Motor neuron (in vitro differentiated cells): Measurements from ENCODE around the gene CEP135. TPM values are rescaled to one million over a fixed set of nuclear protein-coding genes. Genes with fewer than 3 reads are reported as not detected.
"Not testable (repeated sequence)": the region's sequence is repeated elsewhere in the genome, so short reads cannot be mapped to it uniquely, and the experiment has no call there.

ENCODE experiments used
- ATAC-seq, 8 experiments: fragments of 200-7000 bp; cut with Tn5 transposase; replicated peaks in 6 of 8; 2 replicates each; pipeline ENCODE4 v1.8.0; 2021; ENCODE audit warnings: mild to moderate bottlenecking in 8 of 8, moderate library complexity in 8 of 8
- H3K27ac ChIP-seq, 2 donors: fragments of 250-450 bp; sonication (Bioruptor Pico); 2 replicates each; pipeline ENCODE4 v1.9.0; 2021; ENCODE audit warnings: antibody characterized with exemption in 2 of 2, mild to moderate bottlenecking in 2 of 2, moderate library complexity in 1 of 2
- H3K4me1 ChIP-seq, 2 donors: fragments of 250-450 bp; sonication (Bioruptor Pico); replicated peaks in 1 of 2; 2 replicates each; pipeline ENCODE4 v1.6.1; 2021; ENCODE audit warnings: antibody characterized with exemption in 2 of 2, mild to moderate bottlenecking in 2 of 2, moderate library complexity in 1 of 2
- H3K4me3 ChIP-seq, 5 donors: fragments of 250-450 bp; sonication (Bioruptor Pico); 2 replicates each; pipeline ENCODE4 v1.9.0; 2021; ENCODE audit warnings: antibody characterized with exemption in 5 of 5, mild to moderate bottlenecking in 5 of 5, moderate library complexity in 4 of 5
- WGBS, 10 experiments: fragments of 450-650 bp; shearing (Covaris generic); methylation state at CpG; one replicate each; pipeline ENCODE4 v1.0.0; 2022; 5-methylcytosine and 5-hydroxymethylcytosine counted together
- in situ Hi-C, 9 experiments: fragments of 400-800 bp; cut with MboI; loops; one replicate each; pipeline ENCODE4 v1.15.0; 2021; ENCODE audit warnings: low sequenced_read_pairs in 9 of 9, low pct_unique_long_range_greater_than_20kb in 2 of 9; ENCODE audit not compliant: unreplicated experiment in 9 of 9
- total RNA-seq, 8 experiments: library from RNA; unstranded; fragments of 300-600 nt; gene quantifications; 2 replicates each; pipeline versions ENCODE4 v1.2.3 to v1.2.4, GENCODE V29; 2022

Gene CEP135
- total RNA-seq, 8 experiments from 2014 or later = 2.2 to 12.1 (median 7.4) TPM

- Histone ChIP-seq H3K4me3 (peak overlapping the region; percentile 60 to 90 (median 75)), H3K27ac (no peak overlapping the region), H3K4me1 (peaks cover 16% of the 10 kb centered on the region in 2 donors)
- in situ Hi-C loops = loop anchor here in 3 of 9 experiments (25.0 kb wide), 2 partner anchors 339 to 364 kb away; no protein-coding TSS in a partner anchor
- peak in 7 of 8 experiments; percentile 5 to 55 (median 39) for ATAC-seq
- WGBS, 10 experiments = 4 to 46% (median 16%) methylated on average over 3 to 14 of the region's 19 CpGs; no CpG with 5 or more reads in 1 of the 10 experiments
These were observed 626 bp upstream of the CEP135 start for GRCh38 chr4:55947912-55948725.

GRCh38 chr4:55949482-55949802 lies 697 bp downstream of the CEP135 start:
- peaks cover 16% of the 10 kb centered on the region in 2 donors for H3K4me1 ChIP-seq
- peak overlapping the region; percentile 60 to 90 (median 75) for H3K4me3 ChIP-seq
- WGBS, 10 experiments = 0 to 4% (median 0%) methylated on average over 1 to 3 of the region's 3 CpGs; no CpG with 5 or more reads in 2 of the 10 experiments
- ATAC-seq = no peak
- peak overlapping the region in 1 of 2 donors; percentile 76 for H3K27ac ChIP-seq
- in situ Hi-C loops = loop anchor here in 3 of 9 experiments (25.0 kb wide), 2 partner anchors 338 to 363 kb away; no protein-coding TSS in a partner anchor

GRCh38 chr4:55951191-55951922 lies 2.6 kb downstream of the CEP135 start:
- H3K4me3 ChIP-seq = no peak overlapping the region
- no peak for ATAC-seq
- H3K27ac ChIP-seq = no peak overlapping the region
- 90 to 100% (median 97%) methylated on average over 3 to 5 of the region's 5 CpGs for WGBS, 10 experiments
- in situ Hi-C loops = loop anchor here in 1 of 9 experiments (25.0 kb wide), 1 partner anchor 361 kb away; no protein-coding TSS in a partner anchor
- H3K4me1 ChIP-seq = peaks cover 16% of the 10 kb centered on the region in 2 donors

- ATAC-seq = peak in 3 of 8 experiments; percentile 79 to 95 (median 91)
- Histone ChIP-seq H3K4me1 (no peaks in the 10 kb centered on the region), H3K27ac (no peak overlapping the region), H3K4me3 (no peak overlapping the region)
- WGBS, 10 experiments = 80 to 100% (median 90%) methylated on average over 1 of the region's 1 CpG; no CpG with 5 or more reads in 3 of the 10 experiments
- in situ Hi-C loops = loop anchor here in 1 of 9 experiments (25.0 kb wide), 1 partner anchor 357 kb away; no protein-coding TSS in a partner anchor
These were observed 7.0 kb downstream of the CEP135 start for GRCh38 chr4:55955710-55956109.

GRCh38 chr4:55959655-55960054 lies 10.9 kb downstream of the CEP135 start:
- no peak overlapping the region for H3K4me3 ChIP-seq
- H3K4me1 ChIP-seq = no peaks in the 10 kb centered on the region
- in situ Hi-C loops = loop anchor here in 1 of 9 experiments (25.0 kb wide), 1 partner anchor 353 kb away; no protein-coding TSS in a partner anchor
- no peak overlapping the region for H3K27ac ChIP-seq
- no peak for ATAC-seq

GRCh38 chr4:55964046-55964445 lies 15.3 kb downstream of the CEP135 start:
- Histone ChIP-seq H3K27ac (no peak overlapping the region), H3K4me1 (no peaks in the 10 kb centered on the region), H3K4me3 (no peak overlapping the region)
- in situ Hi-C loops = loop anchor here in 1 of 9 experiments (25.0 kb wide), 1 partner anchor 348 kb away; no protein-coding TSS in a partner anchor
- WGBS, 10 experiments = 84 to 100% (median 93%) methylated on average over 1 to 3 of the region's 3 CpGs
- no peak for ATAC-seq

GRCh38 chr4:55965585-55965984 lies 16.8 kb downstream of the CEP135 start:
- no peaks in the 10 kb centered on the region for H3K4me1 ChIP-seq
- ATAC-seq = no peak
- H3K4me3 ChIP-seq = no peak overlapping the region
- H3K27ac ChIP-seq = no peak overlapping the region
- in situ Hi-C loops = loop anchor here in 1 of 9 experiments (25.0 kb wide), 1 partner anchor 347 kb away; no protein-coding TSS in a partner anchor
- 61 to 100% (median 93%) methylated on average over 1 to 4 of the region's 4 CpGs for WGBS, 10 experiments

- H3K27ac ChIP-seq, H3K4me1 ChIP-seq, ATAC-seq, H3K4me3 ChIP-seq: not testable (repeated sequence)
- in situ Hi-C loops = loop anchor here in 1 of 9 experiments (25.0 kb wide), 1 partner anchor 346 kb away; no protein-coding TSS in a partner anchor
- 100% methylated on average over 1 to 2 of the region's 5 CpGs; no CpG with 5 or more reads in 6 of the 10 experiments for WGBS, 10 experiments
These were observed 17.6 kb downstream of the CEP135 start for GRCh38 chr4:55966324-55966723.

- in situ Hi-C loops = loop anchor here in 1 of 9 experiments (25.0 kb wide), 1 partner anchor 345 kb away; no protein-coding TSS in a partner anchor
- 50 to 100% (median 96%) methylated on average over 1 of the region's 1 CpG; no CpG with 5 or more reads in 2 of the 10 experiments for WGBS, 10 experiments
- Histone ChIP-seq H3K4me3 (no peak overlapping the region), H3K4me1 (no peaks in the 10 kb centered on the region), H3K27ac (no peak overlapping the region)
- ATAC-seq = peak in 3 of 8 experiments; percentile 87 to 93 (median 88)
These were observed 18.6 kb downstream of the CEP135 start for GRCh38 chr4:55967376-55967775.

GRCh38 chr4:55973650-55974049 lies 24.9 kb downstream of the CEP135 start:
- 17 to 100% (median 42%) methylated on average over 1 to 2 of the region's 2 CpGs; no CpG with 5 or more reads in 5 of the 10 experiments for WGBS, 10 experiments
- in situ Hi-C loops = loop anchor here in 1 of 9 experiments (25.0 kb wide), 1 partner anchor 339 kb away; no protein-coding TSS in a partner anchor

GRCh38 chr4:55977811-55978210 lies 29.1 kb downstream of the CEP135 start:
- no peak overlapping the region for H3K27ac ChIP-seq
- WGBS, 10 experiments = 42 to 100% (median 83%) methylated on average over 2 to 4 of the region's 4 CpGs; no CpG with 5 or more reads in 2 of the 10 experiments
- peak in 3 of 8 experiments; percentile 91 to 96 (median 91) for ATAC-seq
- in situ Hi-C loops = no loop called here
- H3K4me1 ChIP-seq = no peaks in the 10 kb centered on the region
- H3K4me3 ChIP-seq = no peak overlapping the region

More at GRCh38 chr4:55973650-55974049, 24.9 kb downstream of the CEP135 start:
- ATAC-seq = peak in 1 of 8 experiments; percentile 29
- no peaks in the 10 kb centered on the region for H3K4me1 ChIP-seq
- H3K27ac ChIP-seq = no peak overlapping the region
- no peak overlapping the region for H3K4me3 ChIP-seq

- Histone ChIP-seq H3K4me3 (no peak overlapping the region), H3K27ac (no peak overlapping the region), H3K4me1 (no peaks in the 10 kb centered on the region)
- peak in 2 of 8 experiments; percentile 56 to 73 for ATAC-seq
- in situ Hi-C loops = no loop called here
- 35 to 92% (median 70%) methylated on average over 1 to 3 of the region's 3 CpGs; no CpG with 5 or more reads in 3 of the 10 experiments for WGBS, 10 experiments
These were observed 30.8 kb downstream of the CEP135 start for GRCh38 chr4:55979562-55979961.
